Ectodermal cell (in vitro differentiated cells): Measurements from ENCODE around the gene TRIM25.
"Not testable (repeated sequence)": the region's sequence is repeated elsewhere in the genome, so short reads cannot be mapped to it uniquely, and the experiment has no call there.

Source experiments
- H3K27ac ChIP-seq: 2 replicates; pipeline ENCODE4 v1.7.0; 2013; ENCODE audit warnings: mild to moderate bottlenecking, low read depth, low read length; ENCODE audit not compliant: insufficient read depth, poor library complexity, severe bottlenecking
- H3K27me3 ChIP-seq: 2 replicates; pipeline ENCODE4 v1.7.0; 2013; ENCODE audit warnings: mild to moderate bottlenecking, low read length; ENCODE audit not compliant: insufficient read depth, control insufficient read depth, poor library complexity, severe bottlenecking
- H3K36me3 ChIP-seq: one replicate; pipeline ENCODE4 v1.7.0; 2013; ENCODE audit warnings: low read length; ENCODE audit not compliant: control insufficient read depth, insufficient read depth
- H3K4me1 ChIP-seq: one replicate; pipeline ENCODE4 v1.7.0; 2013; ENCODE audit warnings: low read length; ENCODE audit not compliant: control insufficient read depth, insufficient read depth
- H3K4me3 ChIP-seq: 2 replicates; pipeline ENCODE4 v1.7.0; 2013; ENCODE audit warnings: low read depth, low read length, control low read depth; ENCODE audit not compliant: insufficient read depth
- H3K9me3 ChIP-seq: 2 replicates; pipeline ENCODE4 v1.7.0; 2013; ENCODE audit warnings: mild to moderate bottlenecking, low read length, moderate library complexity; ENCODE audit not compliant: control insufficient read depth
- whole genome bisulfite sequencing, 2 experiments: methylation state at CpG; one replicate each; pipeline ENCODE4 v1.1.7; 2013; ENCODE audit warnings: missing lambda C conversion rate in 2 of 2; 5-methylcytosine and 5-hydroxymethylcytosine counted together

TRIM25 gene

DNA sequence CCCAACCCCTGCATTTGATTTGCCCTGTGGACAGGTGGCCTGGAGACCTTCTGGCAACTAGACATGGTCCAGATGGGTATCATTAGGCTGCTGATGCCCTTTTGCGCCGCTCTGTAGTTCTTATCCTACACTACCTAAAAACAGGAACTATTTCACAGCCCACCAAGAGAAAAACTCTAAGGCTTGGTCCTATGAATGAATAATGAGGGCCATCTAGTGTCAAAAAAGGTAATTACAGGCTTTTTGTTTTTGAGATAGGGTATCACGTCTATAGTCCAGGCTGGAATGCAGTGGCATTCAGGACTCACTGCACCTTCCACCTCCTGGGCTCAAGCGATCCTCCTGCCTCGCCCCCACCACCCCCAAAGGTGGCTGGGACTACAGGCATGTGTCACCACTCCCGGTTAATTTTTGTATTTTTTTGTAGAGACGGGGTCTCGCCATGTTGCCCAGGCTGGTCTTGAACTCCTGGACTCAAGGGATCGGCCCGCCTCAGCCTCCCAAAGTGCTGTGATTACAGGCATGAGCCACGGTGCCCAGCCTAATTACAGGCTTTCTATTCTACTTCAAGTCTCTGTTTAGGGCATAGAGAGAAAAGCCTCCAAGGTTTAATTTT is 26.1 kb upstream of the TRIM25 start:
- Histone ChIP-seq H3K27ac (no peak overlapping the region), H3K4me1 (no peaks in the 10 kb centered on the region), H3K27me3 (no peaks in the 10 kb centered on the region), H3K36me3 (peaks cover 46% of the 10 kb centered on the region), H3K4me3 (no peak overlapping the region), H3K9me3 (no peaks in the 10 kb centered on the region)
- WGBS, 2 experiments: 73 to 81% methylated on average over 9 to 11 of the region's 11 CpGs

- not testable (repeated sequence) for H3K27ac ChIP-seq, H3K4me3 ChIP-seq, H3K4me1 ChIP-seq, H3K9me3 ChIP-seq, H3K27me3 ChIP-seq
- WGBS, 2 experiments: 95 to 99% methylated on average over 4 to 5 of the region's 5 CpGs
- H3K36me3 ChIP-seq: peaks cover 30% of the 10 kb centered on the region
Measured at GRCh38 chr17:56938206-56938605, 24.4 kb upstream of the TRIM25 start.

DNA sequence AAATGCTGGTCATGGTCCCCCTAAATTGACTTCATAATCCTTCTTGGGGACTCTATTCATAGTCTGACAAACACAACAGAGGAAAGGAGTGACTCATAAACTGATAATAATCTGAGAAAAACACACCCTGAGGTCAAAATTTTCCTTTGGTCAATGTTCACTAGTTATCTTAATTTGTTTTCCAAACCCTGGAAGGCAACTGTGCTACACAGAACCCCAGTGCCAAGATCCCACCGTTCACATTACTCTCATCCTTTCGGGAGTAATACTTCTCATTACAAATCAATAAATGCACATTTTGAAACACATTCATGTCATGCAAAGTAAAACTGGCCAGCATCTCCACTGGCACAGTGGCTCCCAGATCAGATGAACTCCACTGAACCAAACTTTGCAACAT is 23.8 kb upstream of the TRIM25 start:
- H3K4me1 ChIP-seq: no peaks in the 10 kb centered on the region
- H3K9me3 ChIP-seq: no peaks in the 10 kb centered on the region
- H3K36me3 ChIP-seq: peaks cover 30% of the 10 kb centered on the region
- H3K27me3 ChIP-seq: no peaks in the 10 kb centered on the region
- no peak overlapping the region for H3K27ac ChIP-seq
- no peak overlapping the region for H3K4me3 ChIP-seq
- WGBS, 2 experiments: 87 to 97% methylated on average over 2 of the region's 2 CpGs

DNA sequence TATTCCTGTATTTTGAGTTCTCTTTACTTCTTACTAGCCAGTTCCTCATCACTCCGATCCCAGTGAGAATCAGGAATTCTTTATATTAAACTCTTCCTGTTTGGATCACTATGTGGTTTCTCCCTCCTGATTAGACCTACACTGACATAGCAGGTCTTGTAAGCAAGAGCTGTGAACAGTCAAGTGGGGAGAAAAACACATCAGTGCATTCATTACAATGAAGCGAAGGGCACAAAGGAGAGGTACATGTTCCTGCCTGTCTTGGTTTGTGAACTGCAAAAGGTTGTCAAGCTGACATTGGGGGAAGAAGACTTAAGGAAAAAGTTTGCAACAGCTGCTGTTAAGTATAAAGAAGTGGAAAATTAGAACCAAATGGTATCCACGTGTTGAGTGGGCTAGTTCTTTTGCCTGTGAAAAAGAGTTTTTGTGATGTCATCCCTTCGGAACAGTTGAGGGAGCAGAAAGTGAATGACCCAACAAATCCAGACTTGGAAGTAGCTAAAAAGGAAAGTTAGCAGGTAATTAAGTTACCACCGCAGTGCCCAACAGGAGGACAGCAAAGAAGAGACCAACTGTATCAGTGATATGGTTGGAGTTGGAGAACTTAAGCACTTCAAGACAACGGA is 23.0 kb upstream of the TRIM25 start:
- no peaks in the 10 kb centered on the region for H3K4me1 ChIP-seq
- H3K9me3 ChIP-seq: no peaks in the 10 kb centered on the region
- WGBS, 2 experiments: 96 to 97% methylated on average over 6 of the region's 6 CpGs
- peaks cover 32% of the 10 kb centered on the region for H3K36me3 ChIP-seq
- no peak overlapping the region for H3K27ac ChIP-seq
- H3K4me3 ChIP-seq: no peak overlapping the region
- no peaks in the 10 kb centered on the region for H3K27me3 ChIP-seq

DNA sequence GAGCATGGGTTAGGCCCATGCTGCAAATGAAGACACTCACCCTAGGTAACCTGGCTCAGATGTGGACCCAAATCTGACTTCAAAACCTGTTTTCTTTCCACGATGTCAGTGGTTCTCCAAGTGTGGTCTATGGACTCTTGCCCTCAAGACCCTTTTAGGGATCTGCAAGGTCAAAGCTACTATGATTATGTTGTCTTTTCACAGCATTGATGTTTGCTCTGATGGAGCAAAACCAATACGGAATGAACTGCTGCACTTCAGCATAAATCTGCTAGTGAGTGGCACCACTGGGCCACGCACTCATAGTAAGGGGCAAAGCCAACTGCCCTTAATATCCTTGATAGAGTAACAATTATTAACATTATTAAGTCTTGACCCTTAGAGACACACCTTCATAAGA is 21.6 kb upstream of the TRIM25 start:
- Histone ChIP-seq H3K27me3 (no peaks in the 10 kb centered on the region), H3K36me3 (peaks cover 29% of the 10 kb centered on the region), H3K27ac (no peak overlapping the region), H3K9me3 (no peaks in the 10 kb centered on the region), H3K4me3 (no peak overlapping the region), H3K4me1 (no peaks in the 10 kb centered on the region)
- 94 to 99% methylated on average over 3 of the region's 3 CpGs for WGBS, 2 experiments

- no peak overlapping the region for H3K27ac ChIP-seq
- H3K4me1 ChIP-seq: no peaks in the 10 kb centered on the region
- H3K4me3 ChIP-seq: no peak overlapping the region
- peaks cover 4% of the 10 kb centered on the region for H3K9me3 ChIP-seq
- no peaks in the 10 kb centered on the region for H3K27me3 ChIP-seq
- 95 to 96% methylated on average over 4 of the region's 4 CpGs for WGBS, 2 experiments
- peaks cover 25% of the 10 kb centered on the region for H3K36me3 ChIP-seq
Measured at GRCh38 chr17:56934280-56934679, 20.4 kb upstream of the TRIM25 start.

DNA sequence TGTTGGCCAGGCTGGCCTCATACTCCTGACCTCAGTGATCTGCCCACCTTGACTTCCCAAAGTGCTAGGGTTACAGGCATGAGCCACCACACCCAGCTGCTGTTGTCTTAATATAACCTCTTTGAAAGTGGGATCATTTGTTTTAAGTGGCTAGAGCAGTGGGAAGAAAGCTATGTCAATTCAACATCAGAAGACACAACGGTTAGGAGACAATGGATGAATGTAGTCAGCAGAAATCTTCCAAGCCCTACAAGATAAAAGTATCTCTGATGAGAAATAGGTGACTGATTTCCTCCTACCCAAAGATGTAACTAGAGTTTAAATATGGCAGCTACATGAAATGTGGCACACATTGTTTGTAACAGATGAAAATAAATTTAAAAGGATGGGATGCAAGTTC is 20.0 kb upstream of the TRIM25 start:
- Histone ChIP-seq H3K27ac (no peak overlapping the region), H3K9me3 (peaks cover 7% of the 10 kb centered on the region), H3K36me3 (peaks cover 22% of the 10 kb centered on the region), H3K4me3 (no peak overlapping the region), H3K4me1 (no peaks in the 10 kb centered on the region), H3K27me3 (no peaks in the 10 kb centered on the region)
- 88 to 100% methylated on average over 1 of the region's 1 CpG for WGBS, 2 experiments

- Histone ChIP-seq H3K4me3 (no peak overlapping the region), H3K36me3 (peaks cover 17% of the 10 kb centered on the region), H3K27ac (no peak overlapping the region), H3K4me1 (no peaks in the 10 kb centered on the region), H3K9me3 (peaks cover 10% of the 10 kb centered on the region), H3K27me3 (no peaks in the 10 kb centered on the region)
- WGBS, 2 experiments: 91 to 95% methylated on average over 8 of the region's 8 CpGs
Measured at GRCh38 chr17:56933151-56933745, 19.4 kb upstream of the TRIM25 start.

GRCh38 chr17:56930739-56931337 is 17.0 kb upstream of the TRIM25 start:
- Histone ChIP-seq H3K36me3 (peaks cover 5% of the 10 kb centered on the region), H3K27ac (no peak overlapping the region), H3K4me1 (no peaks in the 10 kb centered on the region), H3K27me3 (no peaks in the 10 kb centered on the region), H3K4me3 (no peak overlapping the region), H3K9me3 (peaks cover 11% of the 10 kb centered on the region)
- WGBS, 2 experiments: 95 to 100% methylated on average over 2 of the region's 2 CpGs

- H3K9me3 ChIP-seq: peaks cover 11% of the 10 kb centered on the region
- peaks cover 5% of the 10 kb centered on the region for H3K36me3 ChIP-seq
- no peak overlapping the region for H3K27ac ChIP-seq
- H3K4me1 ChIP-seq: no peaks in the 10 kb centered on the region
- H3K27me3 ChIP-seq: no peaks in the 10 kb centered on the region
- H3K4me3 ChIP-seq: no peak overlapping the region
Measured at GRCh38 chr17:56929362-56929969, 15.6 kb upstream of the TRIM25 start.
